Measurements from ENCODE around the gene AVPR1A. TPM values are rescaled to one million over a fixed set of nuclear protein-coding genes. Genes with fewer than 3 reads are reported as not detected.

AVPR1A gene
- polyA plus RNA-seq, 3 donors = 5.3 to 8.7 (median 8.4) TPM

- no peak for DNase-seq
These were observed 47.4 kb downstream of the AVPR1A start for GRCh38 chr12:63103494-63104131.

- DNase-seq = no peak
These were observed 49.1 kb downstream of the AVPR1A start for GRCh38 chr12:63101920-63102319.

GRCh38 chr12:63098851-63099250, 52.1 kb downstream of the AVPR1A start:
- no peak for DNase-seq

- no peak for DNase-seq
These were observed 55.5 kb downstream of the AVPR1A start for GRCh38 chr12:63095369-63095980.

- no peak for DNase-seq
These were observed 57.3 kb downstream of the AVPR1A start for GRCh38 chr12:63093711-63094110.

GRCh38 chr12:63093084-63093483, 57.9 kb downstream of the AVPR1A start:
- DNase-seq = no peak

Other genes with a start within 250 kb of the AVPR1A start
- gene PPM1H, start 216.1 kb downstream of the AVPR1A start, polyA plus RNA-seq (ENCODE audit: insufficient read length in 3 of 3) = 10 to 100 TPM; 27.7 to 28.9 (median 27.7) TPM

Data from renal pelvis (tissue), 4 donors.